HepG2 (cell line): ENCODE measurements around the gene E2F1. TPM values are rescaled to one million over a fixed set of nuclear protein-coding genes. Genes with fewer than 3 reads are reported as not detected.

ENCODE experiments used
- AKAP8 ChIP-seq: sonication (generic); formaldehyde crosslinking; IDR thresholded peaks from 2 replicates; pipeline ENCODE4 v1.5.1; 2020; ENCODE audit warnings: mild to moderate bottlenecking, missing genetic modification reagents
- BHLHE40 ChIP-seq: IDR thresholded peaks from 2 replicates; pipeline ENCODE4 v1.6.1; 2011; ENCODE audit warnings: low read length, improper control_type of control experiment
- FOXK1 ChIP-seq: sonication (generic); formaldehyde crosslinking; IDR thresholded peaks from 2 replicates; pipeline ENCODE4 v1.4.0; 2020; ENCODE audit warnings: low read depth, missing genetic modification reagents, borderline replicate concordance
- GABPA ChIP-seq, 2 experiments: IDR thresholded peaks; 2 replicates each; pipeline ENCODE4 v1.6.1; 2011 to 2016; ENCODE audit warnings: low read depth in 2 of 2, low read length in 1 of 2, missing biosample characterization in 1 of 2, missing genetic modification characterization in 1 of 2
- GMEB1 ChIP-seq: sonication (generic); formaldehyde crosslinking; IDR thresholded peaks from 2 replicates; pipeline ENCODE4 v1.5.1; 2020; ENCODE audit warnings: missing genetic modification reagents, mild to moderate bottlenecking, borderline replicate concordance
- KIAA2018 ChIP-seq: sonication (generic); formaldehyde crosslinking; IDR thresholded peaks from 2 replicates; pipeline ENCODE4 v1.5.0; 2020; ENCODE audit warnings: mild to moderate bottlenecking, missing genetic modification reagents, borderline replicate concordance
- MAX ChIP-seq: IDR thresholded peaks from 2 replicates; pipeline ENCODE4 v1.6.1; 2012; ENCODE audit warnings: inconsistent platforms
- NFIB ChIP-seq: sonication (generic); formaldehyde crosslinking; IDR thresholded peaks from 2 replicates; pipeline ENCODE4 v1.9.0; 2021; ENCODE audit warnings: missing genetic modification reagents, mild to moderate bottlenecking, borderline replicate concordance
- SRY ChIP-seq: sonication (generic); formaldehyde crosslinking; IDR thresholded peaks from 2 replicates; pipeline ENCODE4 v1.8.0; 2022; ENCODE audit warnings: mild to moderate bottlenecking, missing genetic modification reagents
- ZBTB2 ChIP-seq: sonication (generic); formaldehyde crosslinking; IDR thresholded peaks from 2 replicates; pipeline ENCODE4 v1.8.0; 2022; ENCODE audit warnings: low read depth, missing genetic modification reagents
- ZBTB4 ChIP-seq: sonication (generic); formaldehyde crosslinking; IDR thresholded peaks from 2 replicates; pipeline ENCODE4 v1.4.0; 2020; ENCODE audit warnings: missing genetic modification reagents, mild to moderate bottlenecking, borderline replicate concordance
- ZNF224 ChIP-seq: sonication (generic); formaldehyde crosslinking; IDR thresholded peaks from 2 replicates; pipeline ENCODE4 v1.5.0; 2020; ENCODE audit warnings: mild to moderate bottlenecking, missing genetic modification reagents
- polyA plus RNA-seq, 8 experiments: library from polyadenylated mRNA; depleted of rRNA in 3 of 8; stranded (reverse) in 7 of 8; unstranded in 1 of 8; fragments of >200 nt; fragmentation: Illumina TruSeq in 4 of 8; extraction: Trizol in 4 of 8; gene quantifications; 2 replicates each; pipeline versions ENCODE4 v1.2.1 to v1.2.3, GENCODE V29; 2011 to 2016; ENCODE audit warnings: low read depth in 4 of 8, missing spikeins in 1 of 8, mixed read lengths in 1 of 8; ENCODE audit not compliant: insufficient read depth in 1 of 8
- total RNA-seq, 5 experiments: library from RNA; depleted of rRNA; stranded (reverse); fragments of >200 nt; fragmentation: Illumina TruSeq; extraction: Trizol; gene quantifications; 2 replicates each; pipeline ENCODE4 v1.2.3, GENCODE V29; 2016; ENCODE audit warnings: low read depth in 1 of 5

E2F1 gene
- total and polyA plus RNA-seq, 2 of the 13 experiments (the other 11 are each of a cell fraction or from before 2014, with no cell fraction given), result 25.5 to 39.4 TPM

- TF ChIP-seq GABPA (IDR thresholded peaks at IDR 0.05; ENCODE audit: low read depth, low read length) (no peak), GABPA (CRISPR knock-in tag; IDR thresholded peaks at IDR 0.05; ENCODE audit: low read depth) (no peak), MAX (peak; percentile 45), AKAP8 (no peak), BHLHE40 (0 out of 2 replicates have a peak, but pooled peaks have one; percentile 13), ZBTB2 (CRISPR knock-in tag) (peak; percentile 86), ZBTB4 (CRISPR knock-in tag) (peak; percentile 23; the same call in 1 of the 2 replicates), FOXK1 (CRISPR knock-in tag) (no peak), NFIB (CRISPR knock-in tag) (no peak), KIAA2018 (no peak), ZNF224 (no peak; the same call in 1 of the 2 replicates), SRY (CRISPR knock-in tag) (0 out of 2 replicates have a peak, but pooled peaks have one; percentile 15), GMEB1 (CRISPR knock-in tag) (no peak)
Observed at GRCh38 chr20:33685328-33686099, 671 bp downstream of the E2F1 start (continued).
